ENCODE data around the gene TSLP.

Gene TSLP

DNA sequence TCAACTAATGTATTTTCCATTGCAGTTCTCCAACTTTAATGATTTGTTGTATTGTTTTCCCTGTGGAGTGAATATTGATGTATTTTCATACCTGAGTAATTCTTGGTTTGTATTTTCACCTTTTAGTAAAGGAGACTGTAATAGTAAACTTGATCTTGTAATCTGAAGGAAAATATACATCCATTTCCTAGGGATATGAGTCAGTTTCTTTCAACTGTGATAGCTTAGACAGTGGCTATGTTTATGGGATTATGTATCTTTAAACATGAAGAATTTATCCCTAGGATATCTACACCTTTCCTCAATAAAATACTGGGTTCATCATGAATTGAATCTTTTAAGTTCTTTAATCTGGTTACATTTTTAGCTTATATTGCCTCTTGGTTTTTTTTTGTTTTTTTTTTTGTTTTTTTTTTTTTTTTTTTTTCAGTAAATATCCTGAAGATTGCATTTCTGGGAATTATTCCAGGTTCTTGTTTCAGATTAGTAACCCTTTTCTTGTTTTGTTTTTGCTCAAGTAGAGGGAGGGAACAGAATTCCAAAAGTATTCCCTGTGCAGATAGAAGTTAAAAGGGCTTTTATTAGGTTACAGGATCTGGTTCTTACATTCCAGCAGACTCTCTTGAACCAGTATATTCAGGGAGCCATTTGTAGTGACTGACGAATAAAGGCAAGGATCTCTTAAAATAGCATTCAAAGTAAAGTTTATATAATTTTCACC, 27.7 kb downstream of the TSLP start:
- no peak for DNase-seq

- no peak for DNase-seq
Observed at GRCh38 chr5:111106320-111106948, 34.9 kb downstream of the TSLP start.

GRCh38 chr5:111107371-111107770, 35.9 kb downstream of the TSLP start:
- DNase-seq = no peak

DNA sequence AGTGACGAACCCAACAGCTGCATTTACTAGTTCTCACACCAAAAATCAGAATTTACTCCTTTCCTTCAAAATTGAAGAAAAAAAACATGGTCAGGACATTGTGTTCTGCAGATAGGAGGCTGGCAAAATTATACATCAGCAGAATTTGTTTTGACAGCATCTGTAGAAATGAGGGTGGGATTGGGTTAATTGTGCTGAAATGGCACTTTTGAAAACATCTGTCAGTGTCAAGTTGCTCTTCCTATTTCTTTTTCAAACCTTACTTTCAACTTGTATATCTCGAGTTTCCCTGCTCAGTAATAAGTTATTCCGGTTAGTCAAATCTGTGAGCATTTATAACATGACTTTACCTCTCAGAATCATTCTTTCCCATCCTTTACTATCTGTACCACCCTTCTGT, 40.4 kb downstream of the TSLP start:
- no peak for DNase-seq

DNA sequence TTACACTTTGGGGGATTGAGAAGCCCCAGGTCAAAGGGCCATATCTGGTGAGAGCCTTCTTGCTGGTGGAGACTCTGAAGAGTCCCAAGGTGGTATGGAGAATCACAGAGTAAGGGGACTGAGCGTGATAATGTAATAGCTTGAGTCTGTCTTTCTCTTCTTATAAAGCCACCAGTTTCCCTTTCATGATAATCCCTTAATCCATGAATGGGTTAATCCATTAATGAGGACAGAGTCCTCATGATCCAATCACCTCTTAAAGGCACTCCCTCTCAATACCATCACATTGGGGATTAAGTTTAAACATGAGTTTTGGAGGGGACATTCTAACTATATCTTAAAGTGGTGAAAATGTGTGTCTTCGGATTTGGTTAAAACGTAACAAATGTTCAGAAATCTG, 42.2 kb downstream of the TSLP start:
- DNase-seq = no peak

GRCh38 chr5:111115229-111115628, 43.7 kb downstream of the TSLP start:
- DNase-seq = no peak

DNA sequence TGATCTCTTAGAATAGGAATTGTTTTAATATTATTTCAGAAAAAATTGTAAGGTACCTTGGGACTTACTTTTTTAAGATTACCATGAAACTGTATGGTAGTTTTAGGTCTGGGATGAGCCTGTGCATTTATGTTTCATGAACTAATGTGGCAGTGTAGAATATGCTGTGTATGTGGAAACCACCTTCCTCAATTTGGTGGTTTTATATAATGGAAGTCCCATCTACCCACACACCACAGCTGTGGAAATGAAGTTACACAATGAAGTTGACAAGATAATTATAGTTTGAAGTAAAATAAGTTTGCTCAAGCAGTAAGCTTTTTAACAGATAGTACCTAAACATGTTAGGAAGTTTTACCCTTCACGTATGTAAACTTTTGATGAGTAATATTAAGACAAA, 45.0 kb downstream of the TSLP start:
- no peak for DNase-seq

DNA sequence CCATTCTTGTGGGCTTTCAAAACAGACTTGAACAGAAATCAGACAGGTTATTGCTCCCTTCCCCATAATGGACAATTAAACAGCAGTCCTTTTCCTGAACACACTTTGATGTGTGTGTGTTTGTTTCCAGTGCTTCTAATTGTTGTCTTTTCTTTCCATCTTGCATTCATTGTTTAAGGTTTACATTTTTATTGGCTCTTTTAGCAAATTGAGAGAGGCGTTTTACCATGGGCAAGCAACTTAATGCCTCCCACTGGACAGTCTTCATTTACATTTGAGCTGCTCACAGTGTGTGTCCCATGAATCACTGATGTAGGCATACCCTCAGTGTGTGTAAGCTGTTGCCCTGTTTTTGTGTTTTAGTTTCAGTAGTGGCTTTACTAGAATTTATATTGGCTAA, 45.6 kb downstream of the TSLP start:
- DNase-seq = no peak

DNA sequence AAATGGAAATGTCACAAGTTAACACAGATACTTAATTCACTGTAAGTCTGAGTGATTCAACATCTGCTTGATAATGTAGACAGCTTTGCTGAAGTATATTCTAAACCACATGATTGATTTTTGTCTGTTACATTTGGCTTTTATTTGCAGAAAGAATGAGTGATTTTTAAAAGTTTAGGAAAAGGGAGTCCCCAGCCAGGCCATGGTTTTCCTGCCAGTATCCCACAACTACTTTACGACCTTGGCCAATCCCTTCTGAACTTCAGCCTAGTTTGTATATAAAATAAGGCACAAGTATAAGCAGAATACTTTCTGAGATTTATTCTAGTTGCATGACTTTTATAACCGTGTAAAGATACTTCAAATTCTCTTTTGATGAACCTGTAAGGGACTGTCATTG, 47.7 kb downstream of the TSLP start:
- DNase-seq = no peak

DNA sequence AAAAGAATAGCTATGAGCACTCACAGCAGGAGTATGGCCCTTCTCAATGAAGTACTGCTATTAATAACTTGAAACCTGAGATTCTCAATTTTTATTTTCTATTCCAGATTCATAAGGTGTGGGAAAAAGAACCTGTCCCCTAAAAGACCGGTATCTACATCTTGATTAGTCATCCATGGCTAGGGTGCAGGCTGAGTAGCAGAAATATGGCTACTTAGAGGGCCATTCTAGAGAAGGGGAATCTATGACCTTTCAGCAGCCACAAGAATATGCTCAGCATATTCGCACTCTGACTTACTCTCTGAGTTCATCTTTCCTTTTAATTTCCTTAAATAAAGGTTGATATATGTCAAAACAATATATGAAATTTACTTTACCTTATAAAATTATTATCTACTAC, 48.3 kb downstream of the TSLP start:
- DNase-seq = no peak

DNA sequence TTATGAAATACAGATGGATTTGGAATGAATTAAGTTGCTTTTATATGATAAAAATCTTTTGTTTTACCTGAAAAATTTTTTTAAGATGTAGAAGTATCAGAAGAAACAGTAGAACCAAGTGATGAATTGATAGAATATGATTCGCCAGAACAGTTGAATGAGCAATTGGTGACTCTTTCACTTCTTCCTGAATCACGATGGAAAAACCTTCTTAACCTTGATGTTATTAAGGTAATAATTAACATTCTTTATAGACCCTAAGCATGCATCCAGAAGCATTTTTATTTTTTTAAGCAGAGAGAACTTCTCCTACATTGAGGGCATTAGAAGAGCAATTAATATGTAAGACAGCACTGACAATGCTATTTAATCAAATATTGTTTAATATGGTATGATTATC, 49.4 kb downstream of the TSLP start:
- no peak for DNase-seq

GRCh38 chr5:111121926-111122325, 50.4 kb downstream of the TSLP start:
- DNase-seq = no peak

DNA sequence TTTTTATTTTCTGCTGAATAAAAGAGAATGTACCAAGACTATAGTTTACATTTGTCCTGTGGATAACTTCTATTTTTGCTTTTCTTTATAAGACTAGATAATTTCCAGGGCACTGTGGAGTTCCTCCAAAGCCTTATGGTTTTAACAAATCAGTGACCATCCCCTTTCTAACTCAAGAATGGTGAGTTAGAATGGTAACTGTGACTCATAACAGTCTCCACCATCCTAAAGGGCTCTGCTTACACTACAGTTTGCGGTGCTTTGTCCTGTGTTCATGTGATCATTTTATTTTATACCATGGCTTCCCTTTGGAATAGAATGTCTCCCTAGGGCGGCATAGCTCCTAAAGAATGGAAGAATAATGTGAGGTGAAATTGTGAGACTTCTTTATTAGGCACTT, 50.9 kb downstream of the TSLP start:
- no peak for DNase-seq

DNA sequence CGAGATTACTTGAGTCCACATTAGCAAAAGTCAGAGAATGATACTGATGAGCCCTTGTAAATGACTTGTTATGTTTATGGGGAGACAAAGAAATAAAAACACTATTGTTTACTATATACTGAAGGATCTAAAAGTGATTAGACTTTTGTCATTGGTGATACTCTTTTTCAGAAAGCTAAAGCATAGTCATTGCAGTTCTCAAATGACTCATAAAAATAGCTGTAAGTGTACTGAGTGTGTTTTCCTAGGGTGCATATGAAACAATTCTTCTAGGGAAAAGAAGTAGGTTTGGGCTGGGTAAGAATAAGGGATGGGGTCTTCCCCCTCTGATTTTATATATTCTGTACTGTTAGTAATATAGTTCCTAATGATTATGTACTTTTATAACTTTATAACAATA, 53.3 kb downstream of the TSLP start:
- DNase-seq = no peak

DNA sequence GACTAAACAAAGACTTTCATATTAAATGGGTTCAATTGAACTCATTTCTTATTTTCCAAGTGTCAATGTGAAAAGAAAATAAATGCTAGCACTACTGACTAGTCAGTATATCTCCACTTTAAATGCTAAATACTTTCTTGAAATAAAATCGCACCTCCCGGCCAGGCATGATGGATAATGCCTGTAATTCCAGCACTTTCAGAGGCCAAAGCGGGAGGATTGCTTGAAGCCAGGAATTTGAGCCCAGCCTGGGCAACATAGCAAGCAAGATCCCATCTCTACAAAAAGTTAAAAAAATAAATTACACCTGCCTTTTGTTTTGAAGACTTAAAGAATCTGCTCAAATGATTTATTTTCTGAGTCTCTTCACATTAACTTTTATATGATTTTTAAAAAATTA, 55.4 kb downstream of the TSLP start:
- DNase-seq = no peak

Data from hippocampal formation (tissue), 2 donors.